ENCODE data around the gene ZNF398.

GRCh38 chr7:149166630-149167352, 19.5 kb downstream of the ZNF398 start:
- TF ChIP-seq MTA1 (CRISPR knock-in tag; IDR thresholded peaks at IDR 0.05; ENCODE audit: borderline replicate concordance) (no peak), GTF2F1 (IDR thresholded peaks at IDR 0.05; ENCODE audit: low read length) (no peak), NFATC3 (CRISPR knock-in tag; IDR thresholded peaks at IDR 0.05) (no peak), ZNF121 (CRISPR knock-in tag; IDR thresholded peaks at IDR 0.05) (no peak)
- TF ChIP-seq, protein P1, sequence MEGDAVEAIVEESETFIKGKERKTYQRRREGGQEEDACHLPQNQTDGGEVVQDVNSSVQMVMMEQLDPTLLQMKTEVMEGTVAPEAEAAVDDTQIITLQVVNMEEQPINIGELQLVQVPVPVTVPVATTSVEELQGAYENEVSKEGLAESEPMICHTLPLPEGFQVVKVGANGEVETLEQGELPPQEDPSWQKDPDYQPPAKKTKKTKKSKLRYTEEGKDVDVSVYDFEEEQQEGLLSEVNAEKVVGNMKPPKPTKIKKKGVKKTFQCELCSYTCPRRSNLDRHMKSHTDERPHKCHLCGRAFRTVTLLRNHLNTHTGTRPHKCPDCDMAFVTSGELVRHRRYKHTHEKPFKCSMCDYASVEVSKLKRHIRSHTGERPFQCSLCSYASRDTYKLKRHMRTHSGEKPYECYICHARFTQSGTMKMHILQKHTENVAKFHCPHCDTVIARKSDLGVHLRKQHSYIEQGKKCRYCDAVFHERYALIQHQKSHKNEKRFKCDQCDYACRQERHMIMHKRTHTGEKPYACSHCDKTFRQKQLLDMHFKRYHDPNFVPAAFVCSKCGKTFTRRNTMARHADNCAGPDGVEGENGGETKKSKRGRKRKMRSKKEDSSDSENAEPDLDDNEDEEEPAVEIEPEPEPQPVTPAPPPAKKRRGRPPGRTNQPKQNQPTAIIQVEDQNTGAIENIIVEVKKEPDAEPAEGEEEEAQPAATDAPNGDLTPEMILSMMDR (CRISPR knock-in tag; IDR thresholded peaks at IDR 0.05) = no peak
